Middle frontal gyrus (tissue), 1 donor: ENCODE results near the gene SPECC1.
"Not testable (repeated sequence)": the region's sequence is repeated elsewhere in the genome, so short reads cannot be mapped to it uniquely, and the experiment has no call there.

Experiments
- DNase-seq: peaks from one replicate; pipeline ENCODE4 v3.0.0-alpha.2; 2015; ENCODE audit warnings: low spot score; ENCODE audit errors: extremely low spot score

Gene SPECC1, protein sequence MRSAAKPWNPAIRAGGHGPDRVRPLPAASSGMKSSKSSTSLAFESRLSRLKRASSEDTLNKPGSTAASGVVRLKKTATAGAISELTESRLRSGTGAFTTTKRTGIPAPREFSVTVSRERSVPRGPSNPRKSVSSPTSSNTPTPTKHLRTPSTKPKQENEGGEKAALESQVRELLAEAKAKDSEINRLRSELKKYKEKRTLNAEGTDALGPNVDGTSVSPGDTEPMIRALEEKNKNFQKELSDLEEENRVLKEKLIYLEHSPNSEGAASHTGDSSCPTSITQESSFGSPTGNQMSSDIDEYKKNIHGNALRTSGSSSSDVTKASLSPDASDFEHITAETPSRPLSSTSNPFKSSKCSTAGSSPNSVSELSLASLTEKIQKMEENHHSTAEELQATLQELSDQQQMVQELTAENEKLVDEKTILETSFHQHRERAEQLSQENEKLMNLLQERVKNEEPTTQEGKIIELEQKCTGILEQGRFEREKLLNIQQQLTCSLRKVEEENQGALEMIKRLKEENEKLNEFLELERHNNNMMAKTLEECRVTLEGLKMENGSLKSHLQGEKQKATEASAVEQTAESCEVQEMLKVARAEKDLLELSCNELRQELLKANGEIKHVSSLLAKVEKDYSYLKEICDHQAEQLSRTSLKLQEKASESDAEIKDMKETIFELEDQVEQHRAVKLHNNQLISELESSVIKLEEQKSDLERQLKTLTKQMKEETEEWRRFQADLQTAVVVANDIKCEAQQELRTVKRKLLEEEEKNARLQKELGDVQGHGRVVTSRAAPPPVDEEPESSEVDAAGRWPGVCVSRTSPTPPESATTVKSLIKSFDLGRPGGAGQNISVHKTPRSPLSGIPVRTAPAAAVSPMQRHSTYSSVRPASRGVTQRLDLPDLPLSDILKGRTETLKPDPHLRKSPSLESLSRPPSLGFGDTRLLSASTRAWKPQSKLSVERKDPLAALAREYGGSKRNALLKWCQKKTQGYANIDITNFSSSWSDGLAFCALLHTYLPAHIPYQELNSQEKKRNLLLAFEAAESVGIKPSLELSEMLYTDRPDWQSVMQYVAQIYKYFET

DNA sequence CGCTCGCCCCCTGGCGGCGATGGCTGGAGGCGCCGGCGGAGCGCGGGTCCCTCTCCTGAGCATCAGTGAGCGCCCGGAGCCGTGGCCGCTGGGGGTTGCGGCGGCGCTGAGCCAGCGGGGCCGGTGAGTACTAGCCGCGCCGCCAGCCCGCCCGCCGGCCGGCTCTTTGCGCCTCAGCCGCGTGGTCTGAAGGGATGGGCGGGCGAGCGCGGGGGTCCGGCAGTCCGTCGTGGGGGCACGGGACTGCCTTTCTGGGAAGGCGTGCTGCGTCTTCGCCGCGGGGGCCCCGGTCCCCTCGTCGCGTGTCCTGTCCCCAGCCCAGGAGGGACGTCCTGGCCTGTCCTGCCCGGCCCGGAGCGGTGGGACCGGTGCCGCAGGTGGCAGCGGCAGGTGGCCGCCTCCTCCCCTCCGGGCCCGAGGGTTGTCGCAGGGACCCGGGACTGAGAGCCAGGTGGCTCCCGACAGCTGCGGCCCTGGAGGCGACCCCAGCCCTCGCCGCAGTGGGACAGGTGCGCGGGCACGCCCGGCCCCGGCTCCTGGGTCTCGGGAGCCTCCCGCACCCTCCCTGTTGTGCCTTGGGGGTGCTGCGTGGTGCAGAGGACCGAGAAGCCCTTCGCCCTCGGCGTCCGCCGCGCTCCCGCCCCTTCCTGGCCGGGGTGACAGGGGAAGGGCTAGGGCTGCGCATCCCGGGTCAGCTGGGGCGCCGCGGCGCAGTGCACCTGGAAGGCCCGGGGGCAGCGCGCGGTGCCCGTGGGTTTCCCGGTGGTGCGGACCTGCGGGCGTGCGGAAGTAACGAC, at the start of gene SPECC1:
TSS of gene SPECC1 (plus strand) at position 58 of the 797 bp plus-strand sequence. CDS start 87,293 bp downstream, outside the sequence.
- peak; percentile 58 for DNase-seq

DNA sequence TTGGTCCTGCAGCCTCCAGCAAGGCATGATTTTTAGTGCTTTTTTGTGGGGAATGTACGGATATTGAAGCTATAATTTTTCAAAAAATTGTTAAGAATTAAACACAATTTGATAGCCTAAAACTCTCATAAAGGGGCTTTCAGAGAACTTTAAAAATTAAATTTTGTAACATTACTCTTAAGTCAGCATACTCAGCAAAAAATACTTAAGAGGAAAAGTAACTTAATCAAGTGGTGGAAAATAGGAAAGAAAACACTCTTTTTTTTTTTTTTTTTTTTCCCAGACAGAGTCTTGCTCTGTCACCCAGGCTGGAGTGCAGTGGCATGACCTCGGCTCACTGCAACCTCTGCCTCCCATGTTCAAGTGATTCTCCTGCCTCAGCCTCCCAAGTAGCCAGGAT, 46.2 kb upstream of the SPECC1 start:
- not testable (repeated sequence) for DNase-seq

DNA sequence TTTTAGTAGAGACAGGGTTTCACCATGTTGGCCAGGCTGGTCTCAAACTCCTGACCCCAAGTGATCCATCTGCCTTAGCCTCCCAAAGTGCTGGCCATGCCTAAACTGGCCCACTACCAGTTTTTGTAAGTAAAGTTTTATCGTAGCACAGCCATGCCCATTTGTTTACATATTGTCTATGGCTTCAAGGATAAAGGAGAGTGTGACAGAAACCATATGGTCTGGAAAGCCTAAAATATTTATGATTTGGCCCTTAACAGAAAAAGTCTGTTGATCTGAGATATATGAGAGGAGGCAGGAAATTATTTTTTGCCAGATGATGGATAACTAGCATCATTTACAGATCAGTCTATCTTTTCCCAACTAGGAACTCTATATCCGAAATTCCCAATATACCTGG, 36.0 kb upstream of the SPECC1 start:
- no peak for DNase-seq

DNA sequence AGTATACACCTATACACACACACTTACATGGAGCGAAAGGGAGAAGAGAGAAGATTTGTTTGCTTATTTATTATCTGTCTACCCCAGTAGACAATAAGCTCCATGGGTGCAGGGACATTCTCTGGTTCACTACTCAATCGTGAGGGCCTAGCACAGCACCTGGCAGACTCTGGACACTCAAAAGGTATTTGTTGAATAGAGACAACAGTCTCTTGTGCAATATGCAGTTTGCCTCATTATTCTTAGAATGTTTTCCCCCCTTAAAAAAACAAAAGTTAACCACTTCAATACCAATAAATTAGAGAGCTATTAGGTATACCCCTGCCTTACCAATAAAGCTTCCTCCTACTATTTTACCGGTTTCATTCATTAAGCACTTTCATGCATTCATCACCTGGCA, 33.6 kb upstream of the SPECC1 start:
- DNase-seq, result no peak

DNA sequence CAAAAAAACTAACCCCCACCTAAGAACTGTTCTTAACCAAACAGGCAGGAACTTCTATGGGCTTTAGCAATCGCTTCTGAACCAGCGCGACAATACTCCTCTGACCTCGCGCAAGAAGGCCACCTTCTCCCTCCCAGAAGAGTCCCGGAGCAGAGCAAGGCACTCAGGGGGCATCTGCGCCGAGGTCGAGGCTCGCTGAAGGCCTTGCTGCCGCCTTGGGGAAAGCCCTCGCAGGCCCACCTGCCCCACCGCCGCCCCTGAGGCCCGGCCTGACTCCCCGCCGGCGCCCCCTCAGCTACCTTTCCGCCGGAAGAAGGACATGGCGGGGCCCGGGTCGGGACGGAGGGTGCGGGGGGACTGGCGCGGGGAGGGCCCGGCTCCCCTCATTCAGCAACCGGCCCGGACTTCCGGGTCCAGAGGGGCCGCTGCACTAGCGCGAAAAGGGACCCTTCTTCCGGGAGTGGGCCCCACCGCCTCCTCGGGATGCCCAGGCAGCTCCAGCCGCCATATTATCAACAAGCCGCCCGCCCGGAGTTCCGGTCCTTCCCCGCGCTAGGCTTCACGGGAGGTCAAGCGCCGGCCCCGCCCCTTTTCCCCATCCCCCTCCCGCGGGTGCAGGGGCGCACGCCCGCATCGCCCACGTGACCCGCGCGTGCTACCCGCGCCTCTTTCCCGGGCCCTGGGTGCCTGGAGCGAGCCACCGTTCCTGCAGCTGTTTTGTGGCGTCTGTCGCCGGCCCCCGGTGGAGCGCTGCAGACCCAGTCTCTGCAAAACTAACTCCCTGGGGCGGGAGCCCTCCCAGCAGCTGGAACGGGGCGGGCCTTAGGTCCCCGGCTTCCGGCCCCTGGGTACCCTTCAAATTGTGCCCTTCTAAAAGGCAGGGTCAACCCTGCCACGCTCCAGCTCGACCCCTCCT, 31.6 kb upstream of the SPECC1 start, which contains the start of gene AKAP10:
TSS of gene AKAP10 (minus strand) at position 536 of the 916 bp plus-strand sequence. CDS start at position 387, 149 bp downstream.
- peak; percentile 75 for DNase-seq

DNA sequence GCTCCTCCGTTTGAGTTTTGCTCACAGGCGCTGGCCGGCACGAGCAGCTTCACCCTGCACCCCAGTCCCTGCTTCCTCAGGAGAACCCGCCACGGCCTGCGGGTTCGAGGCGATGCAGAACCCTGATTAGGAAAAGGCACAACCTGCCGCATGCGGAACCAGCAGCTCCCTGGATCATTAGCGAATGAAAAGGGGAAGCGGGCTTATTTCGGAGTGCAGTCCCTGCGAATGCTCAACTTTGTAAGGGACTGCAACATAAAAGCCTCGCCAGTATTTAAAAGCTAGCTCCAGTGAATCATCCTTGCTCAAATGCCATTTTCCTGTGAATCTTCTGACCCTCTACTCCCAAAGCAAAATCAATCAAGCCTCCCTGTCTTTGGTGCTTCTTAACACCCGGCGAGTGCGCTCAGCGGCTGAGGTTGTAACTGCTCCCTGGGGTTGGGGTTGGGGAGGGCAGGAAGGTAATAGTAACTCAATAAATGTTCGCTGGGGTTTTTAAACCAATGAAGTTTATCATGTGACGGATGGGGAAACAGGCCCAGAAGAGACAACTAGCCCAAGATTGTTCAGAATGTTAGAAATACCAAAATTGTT, 30.9 kb upstream of the SPECC1 start:
- DNase-seq, result no peak

DNA sequence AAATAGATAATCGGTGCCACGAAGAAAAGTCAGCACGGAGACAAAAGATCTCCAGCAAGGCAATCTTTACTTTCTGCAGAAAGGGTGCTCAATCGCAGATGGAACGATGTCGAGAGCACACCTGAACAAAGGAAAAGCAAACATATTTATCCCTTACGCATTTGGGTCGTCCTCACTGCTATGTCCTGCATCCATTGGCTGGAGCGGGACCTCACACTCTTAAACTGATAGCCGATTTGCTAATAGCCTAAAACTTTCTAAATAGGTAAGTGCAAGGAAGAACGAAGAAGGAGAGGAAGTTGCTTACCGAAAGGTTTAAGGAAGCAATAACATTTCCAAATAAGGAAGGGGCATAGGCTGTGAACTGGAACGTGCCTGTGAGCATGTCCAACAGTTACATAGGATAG, 30.4 kb upstream of the SPECC1 start:
- no peak for DNase-seq

DNA sequence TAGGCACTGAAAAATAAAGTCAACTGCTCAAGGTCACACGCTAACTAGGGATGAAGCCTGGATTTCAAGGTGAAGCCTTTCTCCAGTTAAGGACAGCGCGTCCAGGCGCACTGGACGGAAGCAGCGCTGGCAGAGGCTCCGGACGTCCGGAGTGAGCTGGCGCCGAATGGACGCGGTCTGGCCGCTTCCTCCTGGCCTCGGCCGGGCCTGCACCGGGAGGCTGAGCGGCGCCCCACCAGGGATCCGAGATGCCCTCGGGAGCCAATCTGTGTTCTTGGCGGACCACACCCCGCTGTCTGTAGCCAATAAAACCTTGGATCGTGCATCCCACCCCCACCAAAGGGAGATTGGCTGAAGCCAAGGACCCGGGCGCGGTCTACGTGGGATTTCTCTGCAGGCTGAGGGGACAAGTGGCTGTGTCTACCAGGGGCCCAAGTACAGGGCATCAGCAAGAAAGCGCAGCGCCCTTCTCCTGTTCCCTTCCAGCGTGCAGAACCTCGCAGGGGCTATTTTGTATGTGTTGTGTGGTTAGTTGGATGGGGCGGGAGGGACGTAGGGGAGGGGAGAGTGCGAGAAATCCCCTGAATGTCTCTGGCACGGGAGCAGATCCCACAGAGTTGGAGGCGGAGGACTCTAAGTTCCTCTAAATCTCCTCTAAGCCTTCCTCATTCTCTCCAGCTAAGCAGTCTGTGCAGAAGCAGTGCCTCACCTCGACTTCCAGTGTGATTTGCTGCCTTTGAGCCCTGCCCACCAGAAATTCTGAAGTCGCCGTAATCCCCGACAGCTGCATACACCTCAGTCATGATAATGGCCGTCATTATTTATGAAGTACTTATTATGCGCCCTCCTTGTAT, 29.0 kb upstream of the SPECC1 start:
- DNase-seq, result no peak

DNA sequence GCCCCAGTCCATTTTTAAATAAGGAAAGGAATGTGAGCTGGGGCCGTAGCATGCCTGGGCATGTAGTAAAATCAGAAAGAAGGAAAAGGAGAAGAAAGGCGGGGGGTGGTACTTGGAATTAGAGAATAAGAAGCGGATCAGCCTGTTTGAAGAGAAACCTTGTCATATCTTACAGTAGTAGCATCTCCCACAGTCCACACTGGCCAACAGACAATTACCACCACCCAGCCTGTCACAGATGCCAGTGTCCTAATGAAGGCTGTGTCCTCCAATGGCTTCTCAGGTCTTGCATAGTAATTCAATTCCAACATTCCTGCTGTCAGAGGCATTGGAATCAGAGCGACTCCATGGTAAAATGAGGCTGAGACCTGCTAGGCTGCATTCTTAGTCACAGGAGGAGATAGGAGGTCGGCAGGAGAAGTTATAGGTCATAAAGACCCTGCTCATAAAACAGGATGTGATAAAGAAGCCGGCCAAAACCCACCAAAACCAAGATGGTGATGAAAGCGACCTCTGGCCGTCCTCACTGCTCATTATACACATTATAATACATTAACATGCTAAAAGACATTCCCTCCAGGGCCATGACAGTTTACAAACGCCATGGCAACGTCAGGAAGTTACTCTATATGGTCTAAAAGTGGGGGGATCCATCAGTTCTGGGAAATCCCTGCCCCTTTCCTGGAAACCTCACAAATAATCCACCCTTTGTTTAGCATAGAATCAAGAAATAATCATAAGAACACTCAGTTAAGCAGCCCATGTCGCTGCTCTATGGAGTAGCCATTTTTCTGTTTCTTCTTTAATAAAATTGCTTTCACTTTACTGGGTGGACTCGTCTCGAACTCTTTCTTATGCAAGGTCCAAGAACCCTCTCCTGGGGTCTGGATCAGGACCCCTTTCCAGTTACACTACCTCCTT, 22.0 kb upstream of the SPECC1 start:
- no peak for DNase-seq

DNA sequence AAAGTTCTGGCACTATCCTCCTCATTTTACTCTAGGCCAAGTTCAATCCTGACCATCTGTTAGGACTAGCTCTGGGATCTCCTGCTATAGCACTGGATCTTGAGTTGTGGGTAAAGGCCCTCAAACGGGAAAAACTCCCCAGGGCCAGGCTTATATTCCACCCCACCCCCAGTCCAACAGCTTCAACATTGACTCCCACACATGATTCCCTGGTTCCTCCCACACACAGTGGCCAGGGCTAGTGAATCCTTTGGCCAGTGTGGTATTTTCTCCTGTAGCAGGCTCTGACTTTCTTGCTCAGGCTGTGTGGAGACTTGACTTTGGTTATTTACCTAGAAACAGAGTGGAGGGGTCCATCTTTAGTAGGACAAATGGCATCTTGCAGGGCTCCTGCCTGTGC, 21.3 kb upstream of the SPECC1 start:
- no peak for DNase-seq

DNA sequence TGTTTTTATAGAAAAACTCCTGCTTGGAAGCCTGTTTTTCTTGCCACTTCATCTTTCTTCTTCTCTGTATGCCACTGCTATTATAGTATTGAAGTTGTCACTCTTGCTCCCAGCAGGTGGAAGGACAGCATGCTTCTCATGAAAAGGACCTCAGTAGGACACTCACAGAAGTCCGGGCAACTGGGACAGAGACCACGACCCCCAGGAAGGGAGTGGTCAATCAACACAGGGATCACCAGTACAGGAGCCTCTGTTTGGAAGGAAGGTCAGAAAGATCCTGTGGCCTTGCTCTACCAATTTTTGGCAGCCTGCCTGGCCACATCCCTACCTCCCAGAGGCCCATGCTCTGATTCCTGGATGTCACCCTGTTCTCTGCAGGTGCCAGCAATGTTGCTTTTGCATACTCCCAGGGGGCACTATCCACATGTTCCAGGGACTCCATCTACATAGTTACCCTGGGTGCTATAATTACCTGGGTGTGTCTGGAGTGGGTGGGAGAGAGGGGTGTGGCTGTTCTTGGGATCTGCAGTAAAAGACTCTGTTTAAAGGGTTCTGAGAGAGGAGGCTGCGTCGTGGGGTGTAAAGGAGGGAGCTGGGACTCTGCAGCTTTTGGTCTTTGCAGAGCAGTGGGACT, 17.8 kb upstream of the SPECC1 start:
- no peak for DNase-seq

DNA sequence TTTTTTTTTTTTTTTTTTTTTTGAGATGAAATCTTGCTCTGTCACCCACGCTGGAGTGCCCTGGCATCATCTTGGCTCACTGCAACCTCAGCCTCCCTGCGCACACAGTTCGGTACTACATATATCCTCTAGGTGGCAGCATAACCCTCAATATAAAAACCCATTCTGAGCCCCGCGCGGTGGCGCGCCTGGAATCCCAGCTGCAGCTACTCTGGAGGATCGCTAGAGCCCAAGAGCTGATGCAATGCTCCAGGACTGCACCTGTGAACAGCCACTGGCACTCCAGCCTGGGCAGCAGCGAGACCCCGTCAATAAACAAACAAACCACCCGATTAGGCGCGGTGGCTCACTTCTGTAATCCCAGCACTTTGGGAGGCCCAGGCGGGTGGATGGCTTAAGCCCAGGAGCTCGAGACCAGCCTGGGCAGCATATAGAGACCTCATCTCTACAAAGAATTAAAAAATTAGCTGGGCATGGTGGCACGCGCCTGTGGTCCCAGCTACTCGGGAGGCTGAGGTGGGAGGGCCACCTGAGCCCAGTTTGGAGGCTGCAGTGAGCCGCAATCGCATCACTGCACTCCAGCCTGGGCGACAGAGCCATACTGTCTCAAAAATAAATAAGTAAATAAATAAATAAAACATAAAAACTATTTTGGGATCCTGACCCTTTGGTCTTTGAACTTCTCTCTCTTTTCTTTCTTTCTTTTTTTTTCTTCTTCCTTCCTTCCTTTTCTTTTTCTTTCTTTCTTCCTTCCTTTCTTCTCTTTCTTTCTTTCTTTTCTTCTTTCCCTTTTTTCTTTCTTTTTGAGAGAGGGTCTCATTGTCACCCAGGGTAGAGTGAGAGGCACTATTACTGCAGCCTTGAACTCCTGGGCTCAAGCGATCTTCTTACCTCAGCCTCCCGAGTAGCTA, 16.1 kb upstream of the SPECC1 start:
- peak; percentile 77 for DNase-seq

DNA sequence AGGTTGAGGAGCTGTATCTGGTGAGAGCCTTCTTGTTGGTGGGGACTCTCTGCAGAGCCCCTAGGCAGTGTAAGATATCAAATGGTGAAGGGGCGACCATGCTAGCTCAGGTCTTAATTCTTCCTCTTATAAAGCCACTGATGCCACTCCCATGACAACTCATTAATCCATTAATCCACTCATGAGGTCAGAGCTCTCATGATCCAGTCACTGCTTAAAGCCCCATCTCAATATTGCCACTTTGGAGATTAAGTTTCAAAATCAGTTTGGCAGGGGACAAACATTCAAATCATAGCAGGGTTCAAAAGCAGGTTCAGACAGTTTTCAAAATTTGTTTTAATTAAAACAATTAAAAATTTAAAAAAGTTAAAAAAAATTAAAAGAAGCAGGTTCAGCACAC, 13.1 kb upstream of the SPECC1 start:
- no peak for DNase-seq

DNA sequence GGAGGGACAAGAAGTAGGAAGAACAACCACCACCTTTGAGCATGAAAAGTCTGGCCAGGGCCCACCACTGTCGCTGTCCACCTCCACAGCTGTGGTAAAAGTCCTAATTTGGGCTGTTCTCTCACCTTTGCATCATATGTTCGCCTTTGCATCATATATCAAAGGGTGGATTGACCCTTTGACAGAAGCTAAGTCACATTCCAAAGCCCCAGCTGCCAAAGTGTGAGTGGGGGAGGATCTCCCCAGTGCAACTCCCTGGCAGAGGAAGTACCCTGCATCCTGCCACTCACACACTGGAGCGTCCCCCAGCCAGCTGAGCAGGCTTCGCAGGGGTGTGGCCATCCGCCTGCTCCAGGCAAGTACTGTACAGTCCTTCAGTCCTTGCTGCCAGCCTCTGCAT, 12.7 kb upstream of the SPECC1 start:
- DNase-seq, result no peak

DNA sequence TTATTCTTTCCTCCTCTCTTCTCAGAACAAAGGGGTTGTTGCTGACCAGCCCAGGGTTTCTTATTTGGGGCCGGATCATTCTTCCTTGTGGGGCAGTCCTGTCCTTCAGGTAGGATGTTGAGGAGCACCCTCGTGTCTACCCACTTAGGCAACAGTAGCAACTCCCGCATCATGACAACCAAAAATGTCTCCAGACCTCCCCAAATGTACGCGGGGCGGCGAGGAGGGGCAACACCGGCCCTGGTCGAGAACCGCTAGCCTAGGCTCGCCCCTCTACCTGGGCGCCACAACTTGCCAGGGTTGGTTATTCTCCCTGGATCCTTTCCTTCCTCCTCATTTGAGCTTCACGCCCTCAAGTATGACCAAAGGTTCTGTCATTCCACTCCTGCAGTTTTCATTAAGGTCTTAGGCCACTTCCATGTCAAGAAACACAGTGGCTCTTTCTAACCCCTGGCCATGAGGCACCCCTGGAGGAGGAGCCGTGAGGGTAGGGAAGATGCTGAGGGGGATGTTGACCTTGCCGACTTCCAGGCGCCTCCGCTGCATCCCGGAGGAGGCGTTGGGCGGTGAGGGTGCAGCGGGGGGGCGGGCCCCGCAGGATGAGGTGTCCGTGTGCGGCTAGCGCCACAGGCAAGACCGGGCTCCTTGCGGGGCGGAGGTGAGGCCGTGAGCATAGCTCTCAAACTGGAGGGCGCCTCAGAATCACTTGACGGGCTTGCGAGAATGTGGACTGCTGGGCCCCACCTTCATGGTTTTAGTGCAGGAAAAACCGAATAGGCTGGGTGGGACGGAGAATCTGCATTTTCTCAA, 712 bp upstream of the SPECC1 start:
- no peak for DNase-seq

DNA sequence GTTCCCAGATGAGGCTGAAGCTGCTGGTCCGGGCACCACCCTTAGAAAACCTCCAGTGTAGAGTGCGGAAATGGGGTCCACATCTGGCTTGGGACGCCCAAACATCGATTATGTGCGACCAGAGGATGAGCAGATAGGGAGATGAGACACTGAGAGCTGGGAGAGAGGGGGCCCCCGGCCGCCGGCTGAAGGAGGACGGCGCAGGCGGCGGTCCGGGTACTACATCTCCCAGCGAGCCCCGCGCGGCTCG, 182 bp upstream of the SPECC1 start:
- DNase-seq, result no peak
